Islet precursor cell (in vitro differentiated cells): ENCODE measurements around the gene TMEM63C.

Experiments used
- DNase-seq: peaks from one replicate; pipeline ENCODE4 v3.0.0-alpha.2; 2018

Gene TMEM63C

GRCh38 chr14:77181603-77182437 is at the start of gene TMEM63C:
Gene TMEM63C (plus strand): TSS chr14:77181798. CDS start chr14:77218814, 37,016 bp downstream.
- peak; percentile 97 for DNase-seq

- no peak for DNase-seq
These were observed 49.6 kb upstream of the TMEM63C start for GRCh38 chr14:77131871-77132486.

- peak; percentile 91 for DNase-seq
These were observed 47.8 kb upstream of the TMEM63C start for GRCh38 chr14:77133720-77134338.

GRCh38 chr14:77139022-77139421 is 42.6 kb upstream of the TMEM63C start:
- DNase-seq, result no peak

- DNase-seq, result peak; percentile 89
These were observed 41.8 kb upstream of the TMEM63C start for GRCh38 chr14:77139540-77140358.

GRCh38 chr14:77140359-77141213 is 41.0 kb upstream of the TMEM63C start:
- no peak for DNase-seq

GRCh38 chr14:77141214-77142004 is 40.2 kb upstream of the TMEM63C start, which contains the start of gene ZDHHC22:
Gene ZDHHC22 (minus strand): TSS chr14:77141791. CDS start chr14:77139738, 2,053 bp downstream.
- peak; percentile 89 for DNase-seq

- DNase-seq, result no peak
These were observed 39.4 kb upstream of the TMEM63C start for GRCh38 chr14:77142005-77142800.

- DNase-seq, result no peak
These were observed 38.5 kb upstream of the TMEM63C start for GRCh38 chr14:77143071-77143470.

GRCh38 chr14:77144412-77145115 is 37.0 kb upstream of the TMEM63C start:
- DNase-seq, result no peak

- peak; percentile 50 for DNase-seq
These were observed 35.4 kb upstream of the TMEM63C start for GRCh38 chr14:77145975-77146740.

- DNase-seq, result peak; percentile 27
These were observed 32.9 kb upstream of the TMEM63C start for GRCh38 chr14:77148510-77149231.

- peak; percentile 65 for DNase-seq
These were observed 30.4 kb upstream of the TMEM63C start for GRCh38 chr14:77151245-77151644.

- DNase-seq, result peak; percentile 7
These were observed 29.5 kb upstream of the TMEM63C start for GRCh38 chr14:77151918-77152588.

- no peak for DNase-seq
These were observed 27.8 kb upstream of the TMEM63C start for GRCh38 chr14:77153802-77154201.

GRCh38 chr14:77154421-77154820 is 27.2 kb upstream of the TMEM63C start:
- DNase-seq, result peak; percentile 15

GRCh38 chr14:77155083-77155482 is 26.5 kb upstream of the TMEM63C start:
- DNase-seq, result no peak
